Neuron (in vitro differentiated cells): Measurements from ENCODE around the gene GPI.
"Not testable (repeated sequence)": the region's sequence is repeated elsewhere in the genome, so short reads cannot be mapped to it uniquely, and the experiment has no call there.

ENCODE experiments used
- H2AFZ ChIP-seq: one replicate; pipeline ENCODE4 v1.6.1; 2013; ENCODE audit warnings: low read depth, mild to moderate bottlenecking, inconsistent platforms, low read length, moderate library complexity
- H3K27me3 ChIP-seq: one replicate; pipeline ENCODE4 v1.6.1; 2013; ENCODE audit warnings: low read length; ENCODE audit not compliant: insufficient read depth
- H3K36me3 ChIP-seq: one replicate; pipeline ENCODE4 v1.6.1; 2013; ENCODE audit warnings: low read length; ENCODE audit not compliant: insufficient read depth
- H3K4me1 ChIP-seq: one replicate; pipeline ENCODE4 v1.6.1; 2013; ENCODE audit warnings: low read length; ENCODE audit not compliant: insufficient read depth
- H3K4me3 ChIP-seq: 2 replicates; pipeline ENCODE4 v1.5.1; 2013; ENCODE audit warnings: mild to moderate bottlenecking, low read length, moderate library complexity
- H3K9me3 ChIP-seq: one replicate; pipeline ENCODE4 v1.6.1; 2013; ENCODE audit warnings: low read length

Gene GPI

DNA sequence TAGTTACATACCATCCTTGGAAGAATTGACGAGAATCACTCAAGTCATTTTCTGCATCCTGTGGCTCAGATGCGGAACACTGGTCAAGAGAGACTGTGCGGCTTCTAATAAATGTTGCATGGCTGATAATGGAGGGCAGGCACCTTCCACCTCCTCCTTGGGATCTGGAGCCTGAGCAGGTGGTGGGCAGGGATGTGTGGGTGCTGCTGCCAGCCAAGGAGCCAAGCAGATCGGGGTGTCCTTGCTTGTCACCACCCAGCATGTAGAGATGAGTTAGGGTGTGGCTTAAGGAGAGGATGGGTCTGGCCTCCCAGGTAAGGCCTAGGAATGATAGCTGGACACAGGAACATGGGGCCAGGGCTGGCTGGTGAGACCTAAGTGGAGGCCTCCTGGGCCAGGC, 17.5 kb downstream of the GPI start:
- H3K27me3 ChIP-seq: no peaks in the 10 kb centered on the region
- H3K4me1 ChIP-seq: no peaks in the 10 kb centered on the region
- H3K36me3 ChIP-seq: peaks cover 85% of the 10 kb centered on the region
- H2AFZ ChIP-seq: no peak overlapping the region
- no peak overlapping the region for H3K4me3 ChIP-seq
- H3K9me3 ChIP-seq: peaks cover 9% of the 10 kb centered on the region

DNA sequence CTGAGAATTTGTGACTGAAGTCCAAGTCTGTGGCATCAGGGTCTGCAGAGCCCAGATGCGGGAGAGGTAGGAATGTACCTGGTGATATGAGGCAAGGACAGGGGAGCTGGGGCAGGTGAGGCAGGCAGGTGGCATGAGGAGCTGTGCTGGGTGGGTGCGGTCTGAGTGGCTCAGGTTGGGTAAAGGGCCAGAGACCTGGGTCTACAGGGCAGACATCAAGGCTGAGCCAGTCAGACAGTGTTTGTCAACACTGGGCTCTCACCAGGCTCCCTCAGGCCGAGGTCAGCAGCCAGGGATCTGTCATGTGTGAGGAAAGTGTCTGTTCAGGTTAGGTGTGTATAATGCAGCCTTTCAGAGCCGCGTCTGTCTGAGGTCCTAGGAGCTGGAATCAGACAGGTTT, 18.6 kb downstream of the GPI start:
- Histone ChIP-seq H3K4me1 (no peaks in the 10 kb centered on the region), H3K4me3 (no peak overlapping the region), H3K27me3 (no peaks in the 10 kb centered on the region), H2AFZ (no peak overlapping the region), H3K36me3 (peaks cover 81% of the 10 kb centered on the region), H3K9me3 (peaks cover 10% of the 10 kb centered on the region)

- H3K27me3 ChIP-seq: no peaks in the 10 kb centered on the region
- H3K36me3 ChIP-seq: peaks cover 80% of the 10 kb centered on the region
- H3K4me1 ChIP-seq: no peaks in the 10 kb centered on the region
- H3K9me3 ChIP-seq: peaks cover 30% of the 10 kb centered on the region
- no peak overlapping the region for H3K4me3 ChIP-seq
- H2AFZ ChIP-seq: no peak overlapping the region
Observed at GRCh38 chr19:34386645-34387445, 21.8 kb downstream of the GPI start.

DNA sequence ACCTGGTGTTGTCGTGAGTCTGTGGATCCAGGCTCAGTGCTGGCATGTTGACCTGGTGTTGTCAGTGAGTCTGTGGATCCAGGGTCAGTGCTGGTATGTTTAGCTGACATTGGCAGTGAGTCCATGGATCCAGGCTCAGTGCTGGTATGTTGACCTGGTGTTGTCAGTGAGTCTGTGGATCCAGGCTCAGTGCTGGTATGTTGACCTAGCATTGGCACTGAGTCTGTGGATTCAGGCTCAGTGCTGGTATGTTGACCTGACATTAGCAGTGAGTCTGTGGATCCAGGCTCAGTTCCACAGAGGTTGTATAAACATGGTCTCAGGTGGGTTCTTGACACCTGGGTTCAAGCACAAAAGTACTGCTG, 22.4 kb downstream of the GPI start:
- H3K4me1 ChIP-seq: no peaks in the 10 kb centered on the region
- peaks cover 32% of the 10 kb centered on the region for H3K9me3 ChIP-seq
- H3K36me3 ChIP-seq: peaks cover 80% of the 10 kb centered on the region

DNA sequence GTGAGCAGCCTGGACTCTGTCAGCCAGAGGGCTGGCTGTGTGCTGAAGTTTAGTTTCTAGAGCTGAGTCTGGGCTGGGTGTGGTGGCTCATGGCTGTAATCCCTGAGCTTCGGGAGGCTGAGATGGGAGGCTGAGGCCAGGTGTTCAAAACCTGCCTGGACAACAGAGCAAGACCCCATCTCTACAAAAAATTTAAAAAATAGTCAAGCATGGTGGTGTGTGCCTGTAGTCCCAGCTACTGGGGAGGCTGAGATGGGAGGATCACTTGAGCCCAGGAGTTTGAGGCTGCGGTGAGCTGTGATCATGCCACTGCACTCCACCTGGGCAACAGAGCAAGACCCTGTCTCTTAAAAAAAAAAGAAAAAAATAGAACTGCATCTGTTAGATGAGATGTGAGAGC, 23.7 kb downstream of the GPI start:
- not testable (repeated sequence) for H3K27me3 ChIP-seq, H3K4me1 ChIP-seq, H3K4me3 ChIP-seq, H2AFZ ChIP-seq
- peaks cover 30% of the 10 kb centered on the region for H3K9me3 ChIP-seq
- peaks cover 77% of the 10 kb centered on the region for H3K36me3 ChIP-seq

More for the DNA sequence above, 22.4 kb downstream of the GPI start:
- no peaks in the 10 kb centered on the region for H3K27me3 ChIP-seq
- H3K4me3 ChIP-seq: no peak overlapping the region
- no peak overlapping the region for H2AFZ ChIP-seq

GRCh38 chr19:34391813-34392212, 26.8 kb downstream of the GPI start:
- Histone ChIP-seq H2AFZ (no peak overlapping the region), H3K27me3 (no peaks in the 10 kb centered on the region), H3K36me3 (peaks cover 73% of the 10 kb centered on the region), H3K4me1 (no peaks in the 10 kb centered on the region), H3K9me3 (peaks cover 28% of the 10 kb centered on the region), H3K4me3 (no peak overlapping the region)

DNA sequence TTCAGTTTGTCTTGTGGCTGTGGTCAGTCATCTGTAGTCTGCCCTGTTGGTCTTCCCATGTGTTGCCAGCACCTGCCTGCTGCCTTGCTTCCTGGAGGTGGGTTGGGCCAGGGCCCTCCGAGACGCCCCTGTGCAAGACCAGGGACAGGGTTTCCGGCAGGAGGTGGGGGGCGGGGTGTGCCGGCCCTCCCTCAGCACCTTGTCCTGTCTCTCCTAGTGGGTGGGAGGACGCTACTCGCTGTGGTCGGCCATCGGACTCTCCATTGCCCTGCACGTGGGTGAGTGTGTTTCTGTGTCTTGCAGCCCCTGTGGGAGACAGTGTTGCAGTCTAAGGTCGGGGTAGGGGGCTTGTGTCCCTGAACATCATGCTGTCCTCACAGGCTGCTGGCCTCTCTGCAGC, 28.0 kb downstream of the GPI start:
- H3K36me3 ChIP-seq: peaks cover 68% of the 10 kb centered on the region
- H3K9me3 ChIP-seq: peaks cover 23% of the 10 kb centered on the region
- no peaks in the 10 kb centered on the region for H3K4me1 ChIP-seq
- no peak overlapping the region for H2AFZ ChIP-seq
- no peak overlapping the region for H3K4me3 ChIP-seq
- no peaks in the 10 kb centered on the region for H3K27me3 ChIP-seq

DNA sequence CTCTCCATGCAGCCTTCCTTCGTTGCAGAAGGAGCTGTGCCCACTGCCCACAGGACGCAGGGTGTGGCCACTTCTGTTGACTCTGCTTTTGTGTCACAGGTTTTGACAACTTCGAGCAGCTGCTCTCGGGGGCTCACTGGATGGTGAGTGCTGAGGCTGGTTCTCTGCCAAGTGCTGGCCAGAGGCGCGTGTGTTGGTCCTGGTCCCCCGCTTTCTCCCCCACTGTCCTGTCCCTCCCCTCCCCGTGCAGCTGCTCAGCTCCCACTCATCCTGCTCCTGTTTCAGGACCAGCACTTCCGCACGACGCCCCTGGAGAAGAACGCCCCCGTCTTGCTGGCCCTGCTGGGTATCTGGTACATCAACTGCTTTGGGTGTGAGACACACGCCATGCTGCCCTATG, 28.6 kb downstream of the GPI start:
- no peaks in the 10 kb centered on the region for H3K4me1 ChIP-seq
- no peak overlapping the region for H2AFZ ChIP-seq
- peaks cover 23% of the 10 kb centered on the region for H3K9me3 ChIP-seq
- peaks cover 72% of the 10 kb centered on the region for H3K36me3 ChIP-seq
- H3K4me3 ChIP-seq: no peak overlapping the region
- no peaks in the 10 kb centered on the region for H3K27me3 ChIP-seq

DNA sequence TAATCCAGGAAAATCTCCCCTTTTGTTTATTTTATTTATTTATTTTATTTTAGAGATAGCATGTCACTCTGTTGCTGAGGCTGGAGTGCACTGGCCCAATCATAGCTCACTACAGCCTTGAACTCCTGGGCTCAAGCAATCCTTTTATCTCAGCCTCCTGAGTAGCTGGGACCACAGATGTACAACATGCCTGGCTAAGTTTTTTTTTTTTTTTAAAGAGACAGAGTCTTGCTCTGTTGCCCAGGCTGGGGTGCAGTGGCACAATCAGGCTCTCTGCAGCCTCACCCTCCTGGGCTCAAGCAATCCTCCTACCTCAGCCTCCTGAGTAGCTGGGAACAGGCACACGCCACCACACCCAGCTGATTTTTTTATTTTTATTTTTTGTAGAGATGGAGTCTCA, 32.9 kb downstream of the GPI start:
- H3K9me3 ChIP-seq: no peaks in the 10 kb centered on the region
- peaks cover 56% of the 10 kb centered on the region for H3K36me3 ChIP-seq
- no peak overlapping the region for H3K4me3 ChIP-seq
- H2AFZ ChIP-seq: no peak overlapping the region
- no peaks in the 10 kb centered on the region for H3K4me1 ChIP-seq
- H3K27me3 ChIP-seq: no peaks in the 10 kb centered on the region

GRCh38 chr19:34399886-34400285, 34.9 kb downstream of the GPI start:
- Histone ChIP-seq H3K4me3 (no peak overlapping the region), H3K4me1 (peaks cover 2% of the 10 kb centered on the region), H2AFZ (no peak overlapping the region), H3K27me3 (no peaks in the 10 kb centered on the region), H3K9me3 (no peaks in the 10 kb centered on the region), H3K36me3 (peaks cover 40% of the 10 kb centered on the region)

- H3K4me1 ChIP-seq, H2AFZ ChIP-seq, H3K9me3 ChIP-seq, H3K4me3 ChIP-seq, H3K27me3 ChIP-seq: not testable (repeated sequence)
- H3K36me3 ChIP-seq: peaks cover 32% of the 10 kb centered on the region
Observed at GRCh38 chr19:34400844-34401243, 35.8 kb downstream of the GPI start.

GRCh38 chr19:34402074-34402600, 37.1 kb downstream of the GPI start:
- no peak overlapping the region for H3K4me3 ChIP-seq
- H3K27me3 ChIP-seq: no peaks in the 10 kb centered on the region

DNA sequence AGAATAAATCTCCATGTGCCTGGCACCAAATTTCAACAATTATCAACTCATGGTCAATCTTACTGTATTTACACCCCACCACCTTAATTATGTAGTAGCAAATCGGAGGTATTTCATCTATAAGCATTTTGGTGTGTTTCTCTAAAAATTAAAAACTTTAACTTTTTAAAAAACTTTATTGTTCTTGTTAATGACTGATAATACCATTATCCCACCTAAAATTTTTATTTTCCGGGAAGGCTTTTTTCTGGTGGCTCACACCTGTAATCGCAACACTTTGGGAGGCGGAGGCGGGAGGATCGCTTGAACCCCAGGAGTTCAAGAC, 38.8 kb downstream of the GPI start:
- Histone ChIP-seq H2AFZ (peak overlapping the region; percentile 92), H3K4me3 (peak overlapping the region; percentile 78), H3K9me3 (no peaks in the 10 kb centered on the region), H3K4me1 (peaks cover 2% of the 10 kb centered on the region), H3K36me3 (peaks cover 24% of the 10 kb centered on the region), H3K27me3 (no peaks in the 10 kb centered on the region)

More at GRCh38 chr19:34402074-34402600, 37.1 kb downstream of the GPI start:
- Histone ChIP-seq H2AFZ (no peak overlapping the region), H3K36me3 (peaks cover 27% of the 10 kb centered on the region), H3K9me3 (no peaks in the 10 kb centered on the region), H3K4me1 (peaks cover 2% of the 10 kb centered on the region)
